HepG2 (cell line): ENCODE measurements around the gene TP53TG5. TPM values are rescaled to one million over a fixed set of nuclear protein-coding genes. Genes with fewer than 3 reads are reported as not detected.

Experiments used
- CHCHD3 ChIP-seq: sonication (generic); formaldehyde crosslinking; IDR thresholded peaks from 2 replicates; pipeline ENCODE4 v1.8.0; 2022; ENCODE audit warnings: mild to moderate bottlenecking, missing genetic modification reagents, moderate library complexity
- DR1 ChIP-seq: sonication (generic); formaldehyde crosslinking; IDR thresholded peaks from 2 replicates; pipeline ENCODE4 v1.8.0; 2021; ENCODE audit warnings: mild to moderate bottlenecking, missing genetic modification reagents, inconsistent platforms
- GATAD1 ChIP-seq: IDR thresholded peaks from 2 replicates; pipeline ENCODE4 v1.6.1; 2016; ENCODE audit warnings: missing genetic modification reagents, missing compliant biosample characterization
- HNRNPL ChIP-seq: fragments of 200-400 bp; formaldehyde crosslinking; IDR thresholded peaks from 2 replicates; pipeline ENCODE4 v1.6.1; 2017; ENCODE audit warnings: mild to moderate bottlenecking, low read depth, low read length
- KAT8 ChIP-seq: IDR thresholded peaks from 2 replicates; pipeline ENCODE4 v1.6.1; 2016; ENCODE audit warnings: missing genetic modification reagents, missing compliant biosample characterization
- ONECUT2 ChIP-seq: sonication (generic); formaldehyde crosslinking; IDR thresholded peaks from 2 replicates; pipeline ENCODE4 v1.4.0; 2020; ENCODE audit warnings: missing genetic modification reagents
- PITX1 ChIP-seq: sonication (generic); formaldehyde crosslinking; IDR thresholded peaks from 2 replicates; pipeline ENCODE4 v1.5.1; 2020; ENCODE audit warnings: mild to moderate bottlenecking, missing genetic modification reagents
- PRMT3 ChIP-seq: sonication (generic); formaldehyde crosslinking; IDR thresholded peaks from 2 replicates; pipeline ENCODE4 v1.8.1; 2022; ENCODE audit warnings: low read depth, mild to moderate bottlenecking, moderate library complexity, missing genetic modification reagents, borderline replicate concordance
- RAD21 ChIP-seq: fragments of 450-650 bp; formaldehyde crosslinking; IDR thresholded peaks from 2 replicates; pipeline ENCODE4 v1.5.0; 2020; ENCODE audit warnings: mild to moderate bottlenecking
- SIN3B ChIP-seq: fragments of 150-350 bp; IDR thresholded peaks from 2 replicates; pipeline ENCODE4 v1.6.1; 2014; ENCODE audit warnings: low read length
- SIX1 ChIP-seq: sonication (generic); formaldehyde crosslinking; IDR thresholded peaks from 2 replicates; pipeline ENCODE4 v1.4.0; 2020; ENCODE audit warnings: missing genetic modification reagents, borderline replicate concordance
- TCF12 ChIP-seq, 2 experiments: fragments of 450-650 bp in 1 of 2; sonication (generic) in 1 of 2; formaldehyde crosslinking in 1 of 2; IDR thresholded peaks; 2 replicates each; pipeline versions ENCODE4 v1.6.1 to v1.8.0; 2017 to 2022; ENCODE audit warnings: antibody characterized with exemption in 1 of 2, mild to moderate bottlenecking in 1 of 2, missing genetic modification reagents in 1 of 2, moderate library complexity in 1 of 2
- ZNF160 ChIP-seq: sonication (generic); formaldehyde crosslinking; IDR thresholded peaks from 2 replicates; pipeline ENCODE4 v1.8.0; 2022; ENCODE audit warnings: mild to moderate bottlenecking, inconsistent platforms, missing genetic modification reagents
- ZNF30 ChIP-seq: sonication (generic); formaldehyde crosslinking; IDR thresholded peaks from 2 replicates; pipeline ENCODE4 v1.5.0; 2020; ENCODE audit warnings: mild to moderate bottlenecking, missing genetic modification reagents
- ZNF367 ChIP-seq: sonication (generic); formaldehyde crosslinking; IDR thresholded peaks from 2 replicates; pipeline ENCODE4 v1.4.0; 2020; ENCODE audit warnings: missing genetic modification reagents, borderline replicate concordance
- ZNF468 ChIP-seq: sonication (generic); formaldehyde crosslinking; IDR thresholded peaks from 2 replicates; pipeline ENCODE4 v1.8.0; 2022; ENCODE audit warnings: mild to moderate bottlenecking, moderate library complexity, missing genetic modification reagents
- ZNF615 ChIP-seq: sonication (generic); formaldehyde crosslinking; IDR thresholded peaks from 2 replicates; pipeline ENCODE4 v1.5.0; 2020; ENCODE audit warnings: mild to moderate bottlenecking, missing genetic modification reagents, borderline replicate concordance
- polyA plus RNA-seq, 8 experiments: library from polyadenylated mRNA; depleted of rRNA in 3 of 8; stranded (reverse) in 7 of 8; unstranded in 1 of 8; fragments of >200 nt; fragmentation: Illumina TruSeq in 4 of 8; extraction: Trizol in 4 of 8; gene quantifications; 2 replicates each; pipeline versions ENCODE4 v1.2.1 to v1.2.3, GENCODE V29; 2011 to 2016; ENCODE audit warnings: low read depth in 4 of 8, missing spikeins in 1 of 8, mixed read lengths in 1 of 8; ENCODE audit not compliant: insufficient read depth in 1 of 8
- total RNA-seq, 5 experiments: library from RNA; depleted of rRNA; stranded (reverse); fragments of >200 nt; fragmentation: Illumina TruSeq; extraction: Trizol; gene quantifications; 2 replicates each; pipeline ENCODE4 v1.2.3, GENCODE V29; 2016; ENCODE audit warnings: low read depth in 1 of 5
- TF ChIP-seq, protein P1 (sequence below): fragments of 450-650 bp; IDR thresholded peaks from 2 replicates; pipeline ENCODE4 v1.6.1; 2017
- TF ChIP-seq, protein P2 (sequence below), 2 experiments: fragments of 450-650 bp in 1 of 2; sonication (generic) in 1 of 2; formaldehyde crosslinking in 1 of 2; IDR thresholded peaks; 2 replicates each; pipeline versions ENCODE4 v1.6.1 to v1.8.0; 2016 to 2022; ENCODE audit warnings: antibody characterized with exemption in 1 of 2, mild to moderate bottlenecking in 1 of 2, missing genetic modification reagents in 1 of 2
- TF ChIP-seq, protein P3 (sequence below): sonication (generic); formaldehyde crosslinking; IDR thresholded peaks from 2 replicates; pipeline ENCODE4 v1.4.0; 2020; ENCODE audit warnings: mild to moderate bottlenecking, missing genetic modification reagents

Gene TP53TG5
- total and polyA plus RNA-seq, 2 of the 13 experiments (the other 11 are each of a cell fraction or from before 2014, with no cell fraction given) = 0.11 TPM; not detected in 1

DNA sequence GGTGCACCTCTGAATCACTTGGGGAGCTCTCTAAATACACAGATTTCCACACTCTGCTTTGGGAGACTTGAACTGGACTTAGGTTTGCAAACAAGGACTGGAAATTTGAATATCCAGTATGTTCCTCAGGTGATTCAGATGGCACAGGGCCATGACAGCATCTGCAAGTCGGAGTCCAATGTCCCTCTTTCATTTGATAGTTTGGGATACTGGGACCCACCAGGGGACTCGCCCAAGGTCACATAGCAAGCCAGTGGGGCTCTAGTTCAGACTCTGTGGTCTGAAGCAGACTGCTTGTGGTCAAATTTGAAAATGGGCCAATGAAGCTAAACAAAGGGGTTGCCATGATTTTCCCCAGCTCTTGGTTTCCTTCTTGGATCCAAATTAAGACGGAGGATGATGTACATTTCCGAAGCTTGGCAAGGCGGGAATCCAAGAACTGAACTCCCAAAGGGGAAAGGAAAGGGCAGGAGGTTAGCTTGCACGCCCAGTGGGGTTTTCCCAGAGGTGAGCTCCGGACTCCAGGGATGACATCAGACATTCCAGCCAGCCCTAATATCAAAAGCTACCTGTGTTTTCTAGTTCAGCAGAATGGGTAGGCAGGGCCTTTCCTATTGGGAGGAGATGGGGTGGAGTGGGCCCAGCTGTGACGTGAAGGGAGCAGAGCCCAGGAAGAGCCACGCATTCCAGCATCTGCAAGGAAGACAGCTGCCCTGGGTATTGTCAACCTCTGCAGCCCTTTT, 18.5 kb downstream of the TP53TG5 start (continued):
- TF ChIP-seq ONECUT2 (no peak), SIN3B (no peak), ZNF160 (CRISPR knock-in tag) (0 out of 2 replicates have a peak, but pooled peaks have one; percentile 19), RAD21 (CRISPR knock-in tag) (no peak), SIX1 (CRISPR knock-in tag) (no peak; the same call in 1 of the 2 replicates), ZNF30 (no peak), KAT8 (CRISPR knock-in tag) (no peak; the same call in 1 of the 2 replicates), DR1 (CRISPR knock-in tag) (no peak), CHCHD3 (CRISPR knock-in tag) (no peak), HNRNPL (no peak), TCF12 (IDR thresholded peaks at IDR 0.05) (no peak), TCF12 (CRISPR knock-in tag; IDR thresholded peaks at IDR 0.05) (no peak; the same call in 1 of the 2 replicates), ZNF468 (CRISPR knock-in tag) (no peak), GATAD1 (no peak), PRMT3 (CRISPR knock-in tag) (no peak), PITX1 (no peak), ZNF615 (CRISPR knock-in tag) (no peak), ZNF367 (CRISPR knock-in tag) (no peak)
- TF ChIP-seq, protein P1, sequence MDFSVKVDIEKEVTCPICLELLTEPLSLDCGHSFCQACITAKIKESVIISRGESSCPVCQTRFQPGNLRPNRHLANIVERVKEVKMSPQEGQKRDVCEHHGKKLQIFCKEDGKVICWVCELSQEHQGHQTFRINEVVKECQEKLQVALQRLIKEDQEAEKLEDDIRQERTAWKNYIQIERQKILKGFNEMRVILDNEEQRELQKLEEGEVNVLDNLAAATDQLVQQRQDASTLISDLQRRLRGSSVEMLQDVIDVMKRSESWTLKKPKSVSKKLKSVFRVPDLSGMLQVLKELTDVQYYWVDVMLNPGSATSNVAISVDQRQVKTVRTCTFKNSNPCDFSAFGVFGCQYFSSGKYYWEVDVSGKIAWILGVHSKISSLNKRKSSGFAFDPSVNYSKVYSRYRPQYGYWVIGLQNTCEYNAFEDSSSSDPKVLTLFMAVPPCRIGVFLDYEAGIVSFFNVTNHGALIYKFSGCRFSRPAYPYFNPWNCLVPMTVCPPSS = no peak
- TF ChIP-seq, protein P2, sequence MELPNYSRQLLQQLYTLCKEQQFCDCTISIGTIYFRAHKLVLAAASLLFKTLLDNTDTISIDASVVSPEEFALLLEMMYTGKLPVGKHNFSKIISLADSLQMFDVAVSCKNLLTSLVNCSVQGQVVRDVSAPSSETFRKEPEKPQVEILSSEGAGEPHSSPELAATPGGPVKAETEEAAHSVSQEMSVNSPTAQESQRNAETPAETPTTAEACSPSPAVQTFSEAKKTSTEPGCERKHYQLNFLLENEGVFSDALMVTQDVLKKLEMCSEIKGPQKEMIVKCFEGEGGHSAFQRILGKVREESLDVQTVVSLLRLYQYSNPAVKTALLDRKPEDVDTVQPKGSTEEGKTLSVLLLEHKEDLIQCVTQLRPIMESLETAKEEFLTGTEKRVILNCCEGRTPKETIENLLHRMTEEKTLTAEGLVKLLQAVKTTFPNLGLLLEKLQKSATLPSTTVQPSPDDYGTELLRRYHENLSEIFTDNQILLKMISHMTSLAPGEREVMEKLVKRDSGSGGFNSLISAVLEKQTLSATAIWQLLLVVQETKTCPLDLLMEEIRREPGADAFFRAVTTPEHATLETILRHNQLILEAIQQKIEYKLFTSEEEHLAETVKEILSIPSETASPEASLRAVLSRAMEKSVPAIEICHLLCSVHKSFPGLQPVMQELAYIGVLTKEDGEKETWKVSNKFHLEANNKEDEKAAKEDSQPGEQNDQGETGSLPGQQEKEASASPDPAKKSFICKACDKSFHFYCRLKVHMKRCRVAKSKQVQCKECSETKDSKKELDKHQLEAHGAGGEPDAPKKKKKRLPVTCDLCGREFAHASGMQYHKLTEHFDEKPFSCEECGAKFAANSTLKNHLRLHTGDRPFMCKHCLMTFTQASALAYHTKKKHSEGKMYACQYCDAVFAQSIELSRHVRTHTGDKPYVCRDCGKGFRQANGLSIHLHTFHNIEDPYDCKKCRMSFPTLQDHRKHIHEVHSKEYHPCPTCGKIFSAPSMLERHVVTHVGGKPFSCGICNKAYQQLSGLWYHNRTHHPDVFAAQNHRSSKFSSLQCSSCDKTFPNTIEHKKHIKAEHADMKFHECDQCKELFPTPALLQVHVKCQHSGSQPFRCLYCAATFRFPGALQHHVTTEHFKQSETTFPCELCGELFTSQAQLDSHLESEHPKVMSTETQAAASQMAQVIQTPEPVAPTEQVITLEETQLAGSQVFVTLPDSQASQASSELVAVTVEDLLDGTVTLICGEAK (IDR thresholded peaks at IDR 0.05) = no peak
- TF ChIP-seq, protein P2 (CRISPR knock-in tag; IDR thresholded peaks at IDR 0.05) = no peak
- TF ChIP-seq, protein P3, sequence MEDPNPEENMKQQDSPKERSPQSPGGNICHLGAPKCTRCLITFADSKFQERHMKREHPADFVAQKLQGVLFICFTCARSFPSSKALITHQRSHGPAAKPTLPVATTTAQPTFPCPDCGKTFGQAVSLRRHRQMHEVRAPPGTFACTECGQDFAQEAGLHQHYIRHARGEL (CRISPR knock-in tag) = no peak
